H9 (cell line): Measurements from ENCODE around the gene TPRX1. TPM values are rescaled to one million over a fixed set of nuclear protein-coding genes. Genes with fewer than 3 reads are reported as not detected.

Experiments
- DNase-seq: peaks from one replicate; pipeline ENCODE4 v3.0.0-alpha.2; 2017
- H2AFZ ChIP-seq: one replicate; pipeline ENCODE4 v1.6.1; 2013; ENCODE audit warnings: mild to moderate bottlenecking, low read length, control low read depth, moderate library complexity
- H2AK5ac ChIP-seq: 2 replicates; pipeline ENCODE4 v1.6.1; 2013; ENCODE audit warnings: low read length, control low read depth, mixed read lengths; ENCODE audit not compliant: insufficient read length
- H2BK120ac ChIP-seq: one replicate; pipeline ENCODE4 v1.6.1; 2013; ENCODE audit warnings: low read depth, mild to moderate bottlenecking, low read length, control low read depth, inconsistent platforms; ENCODE audit not compliant: poor library complexity, severe bottlenecking
- H2BK12ac ChIP-seq: 2 replicates; pipeline ENCODE4 v1.6.1; 2013; ENCODE audit warnings: low read length, control low read depth, mixed read lengths, low read depth; ENCODE audit not compliant: insufficient read length
- H2BK15ac ChIP-seq: 2 replicates; pipeline ENCODE4 v1.6.1; 2013; ENCODE audit warnings: low read depth, low read length, control low read depth
- H2BK20ac ChIP-seq: one replicate; pipeline ENCODE4 v1.6.1; 2013; ENCODE audit warnings: low read depth, mild to moderate bottlenecking, low read length, control low read depth, inconsistent platforms; ENCODE audit not compliant: poor library complexity, severe bottlenecking
- H2BK5ac ChIP-seq: 2 replicates; pipeline ENCODE4 v1.6.1; 2013; ENCODE audit warnings: low read length, control low read depth, mixed read lengths; ENCODE audit not compliant: insufficient read length
- H3K14ac ChIP-seq: 2 replicates; pipeline ENCODE4 v1.6.1; 2013; ENCODE audit warnings: low read length, control low read depth; ENCODE audit not compliant: insufficient read depth
- H3K18ac ChIP-seq: 2 replicates; pipeline ENCODE4 v1.6.1; 2013; ENCODE audit warnings: low read depth, mild to moderate bottlenecking, mixed read lengths, low read length, control low read depth; ENCODE audit not compliant: insufficient read length
- H3K23ac ChIP-seq: 2 replicates; pipeline ENCODE4 v1.6.1; 2013; ENCODE audit warnings: low read length, control low read depth, mixed read lengths, low read depth; ENCODE audit not compliant: insufficient read length
- H3K23me2 ChIP-seq: 2 replicates; pipeline ENCODE4 v1.6.1; 2013; ENCODE audit warnings: low read depth, mild to moderate bottlenecking, mixed read lengths, low read length, control low read depth; ENCODE audit not compliant: insufficient read length, poor library complexity, severe bottlenecking
- H3K27ac ChIP-seq: 2 replicates; pipeline ENCODE4 v1.5.1; 2013; ENCODE audit warnings: low read length, control low read depth, mixed read lengths, low read depth; ENCODE audit not compliant: insufficient read length
- H3K27me3 ChIP-seq: 2 replicates; pipeline ENCODE4 v1.6.1; 2013; ENCODE audit warnings: low read length, control low read depth, inconsistent platforms; ENCODE audit not compliant: insufficient read depth
- H3K4ac ChIP-seq: 2 replicates; pipeline ENCODE4 v1.6.1; 2013; ENCODE audit warnings: low read depth, mild to moderate bottlenecking, control low read depth, inconsistent platforms, low read length, moderate library complexity
- H3K4me1 ChIP-seq: 2 replicates; pipeline ENCODE4 v1.6.1; 2013; ENCODE audit warnings: low read length, control low read depth, inconsistent platforms; ENCODE audit not compliant: insufficient read depth
- H3K4me2 ChIP-seq: 2 replicates; pipeline ENCODE4 v1.6.1; 2013; ENCODE audit warnings: low read length, control low read depth, mixed read lengths; ENCODE audit not compliant: insufficient read length, insufficient read depth
- H3K56ac ChIP-seq: 2 replicates; pipeline ENCODE4 v1.6.1; 2013; ENCODE audit warnings: low read depth, mild to moderate bottlenecking, mixed read lengths, low read length, control low read depth; ENCODE audit not compliant: insufficient read length
- H3K79me1 ChIP-seq: 2 replicates; pipeline ENCODE4 v1.6.1; 2013; ENCODE audit warnings: low read depth, mild to moderate bottlenecking, moderate library complexity, low read length, control low read depth, inconsistent platforms; ENCODE audit not compliant: insufficient read depth, poor library complexity, severe bottlenecking
- H3K79me2 ChIP-seq: 2 replicates; pipeline ENCODE4 v1.6.1; 2013; ENCODE audit warnings: low read length, control low read depth, inconsistent platforms; ENCODE audit not compliant: insufficient read depth
- H3K9ac ChIP-seq: 2 replicates; pipeline ENCODE4 v1.6.1; 2013; ENCODE audit warnings: low read length, control low read depth, mixed read lengths; ENCODE audit not compliant: insufficient read length; ENCODE audit errors: extremely low read depth
- H3K9me3 ChIP-seq: one replicate; pipeline ENCODE4 v1.6.1; 2013; ENCODE audit warnings: low read depth, low read length, inconsistent platforms; ENCODE audit not compliant: control insufficient read depth
- H3T11ph ChIP-seq: one replicate; pipeline ENCODE4 v1.6.1; 2013; ENCODE audit warnings: mild to moderate bottlenecking, low read length, control low read depth, inconsistent platforms
- H4K20me1 ChIP-seq: one replicate; pipeline ENCODE4 v1.6.1; 2013; ENCODE audit not compliant: control insufficient read depth, insufficient read length, insufficient read depth
- H4K5ac ChIP-seq: 2 replicates; pipeline ENCODE4 v1.6.1; 2013; ENCODE audit warnings: low read depth, mild to moderate bottlenecking, mixed read lengths, low read length, control low read depth; ENCODE audit not compliant: insufficient read length
- H4K8ac ChIP-seq: replicated peaks from 2 replicates; pipeline ENCODE4 v1.6.1; 2013; ENCODE audit warnings: low read length, control low read depth, mixed read lengths, low read depth; ENCODE audit not compliant: insufficient read length
- H4K91ac ChIP-seq: 2 replicates; pipeline ENCODE4 v1.6.1; 2013; ENCODE audit warnings: low read depth, mild to moderate bottlenecking, moderate library complexity, mixed read lengths, low read length, control low read depth; ENCODE audit not compliant: insufficient read length
- H3K27ac Mint-ChIP-seq, 3 experiments: 2 replicates in 2 of 3; 3 replicates in 1 of 3; pipeline ENCODE4 v1.8.0; 2020 to 2021; ENCODE audit warnings: mixed read lengths in 3 of 3, mild to moderate bottlenecking in 1 of 3, moderate library complexity in 1 of 3
- H3K27me3 Mint-ChIP-seq: 2 replicates; pipeline ENCODE4 v1.8.0; 2021; ENCODE audit warnings: low read depth, mild to moderate bottlenecking, moderate library complexity, mixed read lengths
- H3K36me3 Mint-ChIP-seq, 3 experiments: 2 replicates in 2 of 3; 3 replicates in 1 of 3; pipeline ENCODE4 v1.8.0; 2020 to 2021; ENCODE audit warnings: low read depth in 3 of 3, mixed read lengths in 3 of 3; ENCODE audit not compliant: insufficient read depth in 1 of 3
- H3K4me1 Mint-ChIP-seq, 2 experiments: 2 replicates each; pipeline ENCODE4 v1.8.0; 2020; ENCODE audit warnings: mixed read lengths in 2 of 2
- H3K4me3 Mint-ChIP-seq, 2 experiments: 2 replicates in 1 of 2; 3 replicates in 1 of 2; pipeline ENCODE4 v1.8.0; 2020 to 2021; ENCODE audit warnings: mild to moderate bottlenecking in 2 of 2, mixed read lengths in 2 of 2, moderate library complexity in 1 of 2
- H3K9me3 Mint-ChIP-seq, 2 experiments: 2 replicates in 1 of 2; 3 replicates in 1 of 2; pipeline ENCODE4 v1.8.0; 2020; ENCODE audit warnings: mild to moderate bottlenecking in 2 of 2, mixed read lengths in 2 of 2, moderate library complexity in 1 of 2
- CTCF ChIP-seq: fragments of 200-600 bp; sonication (generic); conservative IDR thresholded peaks from 3 replicates; pipeline ENCODE4 v1.8.0; 2021; ENCODE audit warnings: antibody characterized with exemption, mild to moderate bottlenecking
- WGBS: extraction: QIAGEN DNeasy Blood & Tissue Kit; methylation state at CpG from one replicate; pipeline ENCODE4 v1.1.7; 2013; ENCODE audit warnings: missing lambda C conversion rate, low lambda C conversion rate, mixed read lengths; ENCODE audit not compliant: insufficient read length; ENCODE audit errors: extremely low coverage; 5-methylcytosine and 5-hydroxymethylcytosine counted together
- total RNA-seq: library from RNA; stranded (reverse); gene quantifications from 2 replicates; pipeline ENCODE4 v1.2.1, GENCODE V29; 2021

TPRX1 gene
- total RNA-seq, 1 experiment from 2014 or later = not detected

DNA sequence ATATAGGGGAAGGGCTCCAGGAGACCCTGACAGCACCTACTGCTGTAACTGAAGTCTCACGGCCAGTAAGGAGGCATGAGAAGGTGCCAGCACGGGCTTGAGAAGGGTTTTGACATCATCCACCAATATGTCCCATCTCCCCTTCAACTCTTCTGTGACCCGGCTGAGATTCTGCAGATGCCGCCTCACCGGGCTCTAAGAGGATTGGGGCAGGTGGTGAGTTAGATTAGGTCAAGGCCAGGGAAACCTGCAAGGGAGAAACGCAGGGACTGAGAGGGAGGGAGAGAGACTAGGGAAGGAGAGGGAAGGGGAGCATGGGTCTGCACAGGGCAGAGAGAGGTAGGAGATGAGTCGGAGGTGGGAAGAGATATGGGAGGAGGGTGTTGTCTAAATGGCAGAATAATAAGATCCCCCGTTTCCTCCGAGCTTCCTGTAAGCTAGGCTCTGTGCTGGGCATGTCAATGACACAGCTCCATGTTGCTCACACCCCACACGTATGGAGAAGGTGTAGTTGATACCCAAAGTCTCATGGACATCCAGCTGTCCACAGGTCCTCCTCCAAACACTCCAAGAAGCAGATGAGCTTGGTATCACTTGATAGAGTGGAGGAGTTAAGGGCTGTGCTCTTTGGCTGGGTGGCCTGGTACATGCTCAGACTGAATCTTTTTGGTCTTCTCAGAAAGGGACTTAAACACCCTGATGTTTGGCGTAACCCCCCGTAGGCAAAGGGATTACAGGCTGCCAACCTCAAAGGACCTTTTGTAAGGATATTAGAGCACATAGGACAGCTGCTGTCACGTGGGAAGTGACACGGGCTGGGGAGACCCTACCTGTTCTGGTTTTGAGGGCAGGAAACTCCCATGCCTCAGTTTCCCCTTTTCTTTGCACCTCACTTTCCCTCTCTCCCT is 6.1 kb downstream of the TPRX1 start:
- Histone ChIP-seq H3K79me2 (no peaks in the 10 kb centered on the region), H3K27ac (no peak overlapping the region), H2BK15ac (no peak overlapping the region), H4K8ac (no peak overlapping the region), H2BK5ac (no peak overlapping the region), H2BK12ac (no peak overlapping the region), H3K56ac (no peak overlapping the region), H4K20me1 (no peaks in the 10 kb centered on the region), H2AFZ (no peak overlapping the region), H3K4me1 (no peaks in the 10 kb centered on the region), H3K23me2 (no peaks in the 10 kb centered on the region), H4K5ac (no peak overlapping the region), H3T11ph (no peak overlapping the region), H3K9ac (no peak overlapping the region), H3K9me3 (no peaks in the 10 kb centered on the region), H2BK20ac (no peak overlapping the region), H3K14ac (no peak overlapping the region), H3K4ac (no peak overlapping the region), H4K91ac (no peak overlapping the region), H3K79me1 (no peaks in the 10 kb centered on the region), H2BK120ac (no peak overlapping the region), H3K23ac (no peak overlapping the region), H2AK5ac (no peak overlapping the region), H3K27me3 (no peaks in the 10 kb centered on the region), H3K4me2 (no peak overlapping the region), H3K18ac (no peak overlapping the region)
- Mint-ChIP-seq H3K36me3 (peaks cover 5 to 7% (median 5%) of the 10 kb centered on the region in 3 experiments; a peak in 3 of 7 replicates), H3K4me1 (peaks cover 2 to 4% of the 10 kb centered on the region in 2 experiments; a peak in 1 of 4 replicates), H3K4me3 (no peak overlapping the region), H3K27me3 (peaks cover 2% of the 10 kb centered on the region; the same call in 1 of the 2 replicates), H3K9me3 (peaks cover 5 to 10% of the 10 kb centered on the region in 2 experiments; a peak in 4 of 5 replicates), H3K27ac (no peak overlapping the region; a peak in 1 of 7 replicates)
- no peak for TF ChIP-seq CTCF
- no peak for DNase-seq
- WGBS = no CpG with 5 or more reads among the region's 14 CpGs
